WTC11 (cell line): ENCODE results near the gene FBP1.

ENCODE experiments used
- CREB1 ChIP-seq: sonication (generic); formaldehyde crosslinking; IDR thresholded peaks from 2 replicates; pipeline ENCODE4 v1.8.0; 2023; ENCODE audit warnings: mild to moderate bottlenecking, missing genetic modification reagents
- CTCF ChIP-seq: fragments of 200-600 bp; IDR thresholded peaks from 2 replicates; pipeline ENCODE4 v1.8.0; 2022; ENCODE audit warnings: antibody characterized with exemption
- FOXJ3 ChIP-seq: sonication (generic); formaldehyde crosslinking; IDR thresholded peaks from 2 replicates; pipeline ENCODE4 v1.9.0; 2021; ENCODE audit warnings: missing genetic modification reagents, mild to moderate bottlenecking, borderline replicate concordance
- GTF2I ChIP-seq: fragments of 250-450 bp; sonication (Bioruptor Pico); conservative IDR thresholded peaks from 2 replicates; pipeline ENCODE4 v1.4.0; 2021; ENCODE audit warnings: mild to moderate bottlenecking
- HMGXB4 ChIP-seq: sonication (generic); formaldehyde crosslinking; IDR thresholded peaks from 2 replicates; pipeline ENCODE4 v1.8.1; 2023; ENCODE audit warnings: mild to moderate bottlenecking, moderate library complexity, missing genetic modification reagents
- IRF1 ChIP-seq: sonication (generic); formaldehyde crosslinking; IDR thresholded peaks from 2 replicates; pipeline ENCODE4 v1.8.0; 2023; ENCODE audit warnings: missing genetic modification reagents
- TEAD4 ChIP-seq: sonication (generic); formaldehyde crosslinking; IDR thresholded peaks from 2 replicates; pipeline ENCODE4 v1.8.0; 2022; ENCODE audit warnings: mild to moderate bottlenecking, missing genetic modification reagents
- USF2 ChIP-seq: sonication (generic); formaldehyde crosslinking; IDR thresholded peaks from 2 replicates; pipeline ENCODE4 v1.8.1; 2023; ENCODE audit warnings: mild to moderate bottlenecking, missing genetic modification reagents, moderate library complexity
- ZNF121 ChIP-seq: sonication (generic); formaldehyde crosslinking; IDR thresholded peaks from 2 replicates; pipeline ENCODE4 v1.8.0; 2023; ENCODE audit warnings: missing genetic modification reagents

GRCh38 chr9:94644543-94644942 lies 5.2 kb upstream of the FBP1 start:
- TF ChIP-seq CTCF (no peak), IRF1 (CRISPR knock-in tag) (no peak), ZNF121 (no peak), TEAD4 (no peak), USF2 (CRISPR knock-in tag) (no peak), FOXJ3 (no peak), GTF2I (CRISPR knock-in tag) (no peak), HMGXB4 (CRISPR knock-in tag) (no peak), CREB1 (CRISPR knock-in tag) (no peak)
